SU-DHL-6 (cell line): Measurements from ENCODE around the gene PXDN.

Experiments
- H2AFZ ChIP-seq: fragments of 200-600 bp; sonication (generic); 2 replicates; pipeline ENCODE4 v1.6.1; 2014; ENCODE audit warnings: low read depth, mild to moderate bottlenecking, moderate library complexity, mixed read lengths, antibody characterized with exemption, low read length; ENCODE audit not compliant: severe bottlenecking
- H3F3A ChIP-seq: fragments of 200-600 bp; shearing (Covaris generic); 2 replicates; pipeline ENCODE4 v1.6.0; 2016; ENCODE audit warnings: antibody characterized with exemption, mild to moderate bottlenecking; ENCODE audit not compliant: insufficient read depth
- H3K27ac ChIP-seq: fragments of 200-600 bp; sonication (generic); 2 replicates; pipeline ENCODE4 v1.5.1; 2016; ENCODE audit warnings: low read depth, mild to moderate bottlenecking, low read length, moderate library complexity, mixed read lengths
- H3K27me3 ChIP-seq: fragments of 200-600 bp; sonication (generic), shearing (Covaris generic); 2 replicates; pipeline ENCODE4 v1.6.0; 2014; ENCODE audit warnings: mild to moderate bottlenecking, low read length
- H3K36me3 ChIP-seq: fragments of 200-600 bp; sonication (generic); 2 replicates; pipeline ENCODE4 v1.6.1; 2014; ENCODE audit warnings: mild to moderate bottlenecking, low read length, mixed read lengths
- H3K4me2 ChIP-seq: fragments of 300-600, 200-600 bp; shearing (Covaris generic), sonication (generic); 2 replicates; pipeline ENCODE4 v1.6.0; 2014; ENCODE audit warnings: low read length, low read depth, mild to moderate bottlenecking; ENCODE audit not compliant: poor library complexity, severe bottlenecking
- H3K4me3 ChIP-seq: fragments of 200-600 bp; sonication (generic); 2 replicates; pipeline ENCODE4 v1.5.1; 2014; ENCODE audit warnings: antibody characterized with exemption, low read length, mild to moderate bottlenecking, mixed read lengths; ENCODE audit not compliant: insufficient read depth, poor library complexity, severe bottlenecking
- H3K79me2 ChIP-seq: fragments of 200-600 bp; sonication (generic); 2 replicates; pipeline ENCODE4 v1.6.1; 2014; ENCODE audit warnings: mild to moderate bottlenecking, low read length, moderate library complexity; ENCODE audit not compliant: insufficient read depth
- H3K9ac ChIP-seq: fragments of 200-600 bp; sonication (generic); 2 replicates; pipeline ENCODE4 v1.7.0; 2014; ENCODE audit warnings: mild to moderate bottlenecking, low read length
- H3K9me2 ChIP-seq: fragments of 200-600 bp; sonication (generic); replicated peaks from 2 replicates; pipeline ENCODE4 v1.6.1; 2014; ENCODE audit warnings: low read length; ENCODE audit not compliant: insufficient read depth
- H3K9me3 ChIP-seq: fragments of 200-600 bp; sonication (generic); 2 replicates; pipeline ENCODE4 v1.6.1; 2014; ENCODE audit warnings: low read length, mixed read lengths; ENCODE audit not compliant: insufficient read depth
- H4K20me1 ChIP-seq: fragments of 200-600 bp; sonication (generic); 2 replicates; pipeline ENCODE4 v1.6.1; 2014; ENCODE audit warnings: low read depth, mild to moderate bottlenecking, antibody characterized with exemption, low read length, moderate library complexity, mixed read lengths
- EZH2phosphoT487 ChIP-seq: fragments of 200-600 bp; sonication (generic), shearing (Covaris generic); conservative IDR thresholded peaks from 2 replicates; pipeline ENCODE4 v1.6.1; 2018; ENCODE audit warnings: mild to moderate bottlenecking, antibody characterized with exemption, low read length, moderate library complexity, mixed read lengths
- TF ChIP-seq, protein P1 (sequence below): fragments of 200-600 bp; sonication (generic); IDR thresholded peaks from one replicate; pipeline ENCODE4 v1.5.1; 2017; ENCODE audit warnings: antibody characterized with exemption, mild to moderate bottlenecking, low read length, moderate library complexity; ENCODE audit not compliant: insufficient read depth, poor library complexity, severe bottlenecking

PXDN gene

DNA sequence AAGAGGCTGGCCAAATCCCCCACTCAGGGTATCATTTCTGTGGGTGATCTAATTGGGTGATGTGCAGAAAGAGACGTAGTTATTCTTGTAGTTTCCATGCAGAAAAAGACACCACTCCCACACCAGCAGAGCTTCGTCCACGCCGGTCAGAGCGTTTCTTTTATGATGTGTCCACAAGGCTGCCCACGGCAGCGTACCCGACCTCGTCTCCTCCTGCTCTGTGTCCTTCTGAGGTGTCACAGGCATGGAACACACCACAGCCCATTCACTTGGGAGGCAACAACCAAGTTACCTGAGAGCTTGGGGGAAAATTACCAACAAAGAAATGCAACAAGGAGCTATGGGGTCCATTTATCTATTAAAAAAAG, 131.3 kb downstream of the PXDN start:
- Histone ChIP-seq H3K4me3 (no peak overlapping the region), H3K36me3 (no peaks in the 10 kb centered on the region), H3K79me2 (no peaks in the 10 kb centered on the region), H2AFZ (no peak overlapping the region), H3K4me2 (no peak overlapping the region), H3K9me2 (no peaks in the 10 kb centered on the region), H3F3A (no peaks in the 10 kb centered on the region), H3K9me3 (no peaks in the 10 kb centered on the region), H3K27ac (no peak overlapping the region), H3K9ac (no peak overlapping the region), H3K27me3 (no peaks in the 10 kb centered on the region), H4K20me1 (no peaks in the 10 kb centered on the region)
- no peak for TF ChIP-seq EZH2phosphoT487
- TF ChIP-seq, protein P1, sequence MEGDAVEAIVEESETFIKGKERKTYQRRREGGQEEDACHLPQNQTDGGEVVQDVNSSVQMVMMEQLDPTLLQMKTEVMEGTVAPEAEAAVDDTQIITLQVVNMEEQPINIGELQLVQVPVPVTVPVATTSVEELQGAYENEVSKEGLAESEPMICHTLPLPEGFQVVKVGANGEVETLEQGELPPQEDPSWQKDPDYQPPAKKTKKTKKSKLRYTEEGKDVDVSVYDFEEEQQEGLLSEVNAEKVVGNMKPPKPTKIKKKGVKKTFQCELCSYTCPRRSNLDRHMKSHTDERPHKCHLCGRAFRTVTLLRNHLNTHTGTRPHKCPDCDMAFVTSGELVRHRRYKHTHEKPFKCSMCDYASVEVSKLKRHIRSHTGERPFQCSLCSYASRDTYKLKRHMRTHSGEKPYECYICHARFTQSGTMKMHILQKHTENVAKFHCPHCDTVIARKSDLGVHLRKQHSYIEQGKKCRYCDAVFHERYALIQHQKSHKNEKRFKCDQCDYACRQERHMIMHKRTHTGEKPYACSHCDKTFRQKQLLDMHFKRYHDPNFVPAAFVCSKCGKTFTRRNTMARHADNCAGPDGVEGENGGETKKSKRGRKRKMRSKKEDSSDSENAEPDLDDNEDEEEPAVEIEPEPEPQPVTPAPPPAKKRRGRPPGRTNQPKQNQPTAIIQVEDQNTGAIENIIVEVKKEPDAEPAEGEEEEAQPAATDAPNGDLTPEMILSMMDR = no peak

DNA sequence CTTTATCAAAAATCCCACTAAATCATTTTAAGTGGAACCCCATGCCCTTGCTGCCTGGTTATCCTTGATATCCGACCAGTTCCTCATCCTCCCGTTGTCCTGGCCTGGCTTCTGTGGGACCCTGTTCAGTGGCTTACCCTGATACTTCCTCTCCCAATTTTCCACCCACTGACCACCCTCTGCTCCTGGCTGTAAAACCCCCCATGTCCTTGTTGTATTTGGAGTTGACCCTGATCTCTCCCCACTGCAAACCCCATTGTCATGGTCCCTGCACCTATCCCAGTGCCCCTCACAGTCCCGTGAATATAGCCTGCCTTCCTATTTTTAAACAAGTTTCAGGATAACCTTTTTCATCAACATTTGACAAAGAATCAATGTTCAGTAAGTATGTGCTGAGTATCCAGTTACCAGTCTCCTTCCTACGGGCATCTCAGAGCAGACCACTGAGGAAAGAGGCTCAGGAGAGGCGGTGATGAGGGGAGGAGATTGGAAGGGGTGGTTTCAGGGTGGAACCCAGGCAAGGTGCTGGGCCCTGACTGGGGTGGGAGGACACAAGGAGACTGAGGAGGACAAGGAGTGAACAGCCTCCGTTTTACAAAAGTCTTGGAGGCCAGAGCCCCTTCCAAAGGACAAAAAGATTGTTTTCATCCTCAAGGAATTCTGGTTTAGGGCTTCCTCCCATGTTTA, 131.8 kb downstream of the PXDN start:
- Histone ChIP-seq H3F3A (no peaks in the 10 kb centered on the region), H3K4me3 (no peak overlapping the region), H3K27ac (no peak overlapping the region), H3K9ac (no peak overlapping the region), H3K36me3 (no peaks in the 10 kb centered on the region), H3K9me2 (no peaks in the 10 kb centered on the region), H3K27me3 (no peaks in the 10 kb centered on the region), H3K9me3 (no peaks in the 10 kb centered on the region), H3K4me2 (no peak overlapping the region), H4K20me1 (no peaks in the 10 kb centered on the region), H3K79me2 (no peaks in the 10 kb centered on the region), H2AFZ (no peak overlapping the region)
- TF ChIP-seq EZH2phosphoT487 = no peak
- TF ChIP-seq, protein P1 = no peak

DNA sequence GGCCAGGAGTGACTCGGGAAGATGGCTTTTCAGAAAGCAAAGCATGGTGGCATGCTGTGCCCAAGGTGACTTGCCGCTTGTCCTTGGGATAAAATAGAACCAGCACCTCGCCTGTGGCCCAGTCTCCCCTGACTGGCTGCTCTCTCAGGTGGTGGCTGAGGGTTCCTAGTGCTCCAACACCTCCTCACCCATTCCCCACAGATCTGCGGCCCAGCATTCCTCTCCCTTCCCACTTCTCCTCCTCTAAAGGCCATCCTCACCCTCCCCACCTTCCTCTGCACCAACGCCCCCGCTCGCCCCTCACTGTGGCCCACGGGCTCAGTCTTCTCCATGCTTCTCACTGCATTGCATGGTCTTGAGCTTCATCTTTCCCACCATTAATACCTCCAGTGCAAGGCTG, 132.4 kb downstream of the PXDN start:
- Histone ChIP-seq H3K9me3 (no peaks in the 10 kb centered on the region), H3K79me2 (no peaks in the 10 kb centered on the region), H4K20me1 (no peaks in the 10 kb centered on the region), H3K9me2 (no peaks in the 10 kb centered on the region), H2AFZ (no peak overlapping the region), H3K27me3 (no peaks in the 10 kb centered on the region), H3F3A (no peaks in the 10 kb centered on the region), H3K4me3 (no peak overlapping the region), H3K36me3 (no peaks in the 10 kb centered on the region), H3K4me2 (no peak overlapping the region), H3K27ac (no peak overlapping the region), H3K9ac (no peak overlapping the region)
- TF ChIP-seq, protein P1 = no peak
- no peak for TF ChIP-seq EZH2phosphoT487
